Stimulated activated CD4-positive, alpha-beta T cell treated with anti-CD3 and anti-CD28 coated beads, TNF-alpha, amount 100 ng/mL, for 4 hours (primary cell): ENCODE measurements around the gene ADARB1.

Source experiments
- DNase-seq, 3 experiments: peaks; one replicate each; pipeline ENCODE4 v3.0.0-alpha.2; 2020; ENCODE audit warnings: low read depth in 3 of 3

The ADARB1 gene

DNA sequence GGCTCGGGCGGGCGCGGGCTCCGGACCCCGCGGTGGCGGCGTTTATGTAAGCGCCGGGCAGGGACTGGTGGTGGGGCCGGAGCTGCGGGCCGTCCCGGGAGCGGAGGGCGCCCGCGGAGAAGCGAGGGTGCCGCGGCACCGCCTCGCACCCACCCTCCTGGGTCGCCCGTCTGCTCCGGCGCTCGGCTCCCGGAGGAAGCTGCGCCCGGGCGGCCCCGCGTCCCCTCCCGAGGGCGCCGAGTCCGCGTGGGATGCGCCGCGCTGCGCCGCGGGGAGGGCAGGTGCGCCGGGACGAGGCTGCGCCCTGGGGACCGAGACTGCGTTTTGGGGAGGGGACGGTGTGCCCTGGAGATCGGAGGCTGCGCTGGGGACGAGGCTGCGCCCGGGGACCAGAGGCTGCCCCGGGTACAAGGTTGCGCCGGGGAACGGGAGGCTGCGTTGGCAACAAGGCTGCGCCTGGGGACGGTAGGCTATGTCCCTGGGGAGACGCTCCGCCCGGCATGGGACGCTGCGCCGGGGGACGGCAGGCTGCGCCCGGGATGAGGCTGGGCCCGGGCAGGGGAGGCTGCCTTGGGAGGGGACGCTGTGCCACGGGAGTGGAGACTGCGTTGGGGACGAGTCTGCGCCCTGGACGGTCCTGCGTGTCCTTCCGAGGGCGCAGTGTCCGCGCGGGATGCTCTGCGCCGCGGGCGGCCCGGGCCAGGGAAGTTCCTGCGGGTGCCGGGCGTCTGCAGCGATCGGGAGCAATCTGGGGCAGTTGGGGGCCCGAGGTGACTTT lies 627 bp downstream of the ADARB1 start:
- DNase-seq: peak in 2 of 3 experiments; percentile 16 to 23

DNA sequence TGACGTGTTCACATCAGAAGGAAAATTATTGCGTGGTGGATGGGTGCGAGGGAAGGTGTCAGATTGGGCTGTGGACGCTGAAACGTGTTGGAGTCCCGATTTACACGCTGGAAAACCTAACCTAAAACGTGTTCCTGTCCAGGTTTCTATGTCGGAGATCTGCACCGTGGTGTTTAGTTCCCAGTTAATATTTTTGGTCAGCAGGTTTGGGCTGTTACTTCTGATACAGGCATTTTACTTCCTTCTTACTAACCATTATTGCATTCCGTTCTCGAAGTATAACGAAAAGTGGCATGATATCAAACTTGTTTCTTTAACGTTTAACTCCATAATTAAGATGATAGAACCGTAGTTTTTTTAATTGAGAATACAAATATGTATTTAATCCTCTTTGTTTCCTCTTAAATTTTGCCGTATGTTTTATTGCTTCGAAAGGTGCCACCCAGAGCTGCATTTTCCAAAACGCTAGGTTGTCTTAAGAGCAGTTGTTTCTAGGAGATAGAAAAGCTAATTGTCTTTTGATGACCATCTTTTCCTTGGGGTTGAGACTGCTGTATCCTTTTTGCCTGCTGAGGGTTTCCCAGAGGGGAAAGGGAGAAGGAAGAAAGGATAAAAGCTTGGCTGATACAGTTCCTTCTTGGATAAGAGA lies 1.3 kb downstream of the ADARB1 start:
- no peak for DNase-seq

DNA sequence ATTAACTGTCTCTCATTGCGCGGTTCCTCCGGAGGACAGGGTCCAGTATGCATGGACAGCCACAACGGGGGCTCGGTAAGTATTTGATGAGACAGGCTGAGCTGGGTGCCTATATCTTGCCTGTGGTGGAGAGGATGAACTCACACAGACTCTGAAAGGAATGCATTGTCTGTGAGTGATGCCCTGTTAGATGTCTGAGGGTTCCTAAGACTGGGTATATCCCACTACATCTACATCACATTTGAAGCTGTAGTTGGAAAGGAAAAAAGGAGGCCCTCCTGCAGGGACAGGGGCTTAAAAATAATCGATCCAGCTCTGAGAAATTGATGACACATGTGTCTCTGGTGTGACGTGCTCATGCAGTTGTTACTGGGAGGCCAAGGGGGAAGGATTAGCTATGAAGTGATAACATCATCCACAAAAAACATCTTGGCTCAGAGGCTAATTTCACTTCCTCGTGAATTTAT lies 1.9 kb downstream of the ADARB1 start:
- no peak for DNase-seq

DNA sequence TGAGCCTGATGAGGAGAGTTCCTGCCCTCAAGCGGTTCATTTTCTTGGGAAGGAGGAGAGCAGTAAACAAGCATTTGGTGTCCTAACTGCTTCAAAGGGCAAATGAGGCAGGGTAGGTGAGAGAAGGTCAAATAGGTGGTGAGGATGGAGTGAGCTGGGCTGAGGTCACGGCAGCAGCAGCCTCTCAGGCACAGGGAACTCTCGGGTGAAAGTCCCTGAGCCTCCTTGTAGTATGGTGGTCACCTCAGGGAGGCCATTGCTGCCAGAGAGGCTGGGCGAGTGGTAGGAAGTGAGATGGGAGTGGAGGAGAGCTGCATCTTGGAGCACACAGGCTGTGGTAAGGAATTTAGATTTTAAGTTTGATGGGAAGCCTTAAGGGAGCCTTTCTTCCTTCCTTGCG lies 4.0 kb downstream of the ADARB1 start:
- no peak for DNase-seq

DNA sequence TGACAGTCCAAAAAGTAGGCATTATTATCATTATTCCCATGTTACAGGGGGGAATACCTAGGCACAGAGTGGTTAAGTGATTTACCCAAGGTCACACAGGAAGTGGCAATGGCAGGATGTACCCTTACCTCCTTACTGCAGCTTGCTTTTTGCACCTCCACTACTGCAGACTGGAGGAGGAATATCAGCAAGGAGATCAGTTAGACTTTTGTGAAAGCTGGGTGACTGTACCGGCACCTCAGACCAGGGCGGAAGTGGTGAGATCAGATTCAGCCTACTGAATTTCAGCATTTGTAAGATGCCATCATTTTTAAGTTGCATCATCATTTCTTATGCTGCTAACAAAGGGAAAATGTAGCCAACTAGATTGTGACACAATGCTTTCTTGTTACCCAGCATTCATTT lies 4.5 kb downstream of the ADARB1 start:
- DNase-seq: peak; percentile 27 to 68 (median 45)

DNA sequence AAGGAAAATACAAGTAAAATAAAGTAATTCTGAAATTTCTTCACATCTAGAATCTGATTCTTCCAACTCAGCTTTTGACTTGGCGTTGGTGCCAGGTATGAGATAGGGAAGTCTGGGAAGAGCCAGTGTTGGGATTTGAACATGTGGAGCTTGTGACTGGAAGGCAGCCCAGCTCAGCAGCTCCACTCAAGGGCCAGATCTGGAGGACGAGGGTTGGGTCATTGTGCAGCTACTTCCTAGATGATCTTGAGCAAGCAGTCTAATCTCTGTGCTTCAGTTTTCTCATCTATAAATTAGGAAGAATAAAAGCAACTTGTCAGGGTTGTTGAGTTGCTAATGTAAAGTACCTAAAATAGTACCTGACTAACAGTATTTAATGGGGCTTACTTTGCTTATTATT lies 5.0 kb downstream of the ADARB1 start:
- DNase-seq: no peak

DNA sequence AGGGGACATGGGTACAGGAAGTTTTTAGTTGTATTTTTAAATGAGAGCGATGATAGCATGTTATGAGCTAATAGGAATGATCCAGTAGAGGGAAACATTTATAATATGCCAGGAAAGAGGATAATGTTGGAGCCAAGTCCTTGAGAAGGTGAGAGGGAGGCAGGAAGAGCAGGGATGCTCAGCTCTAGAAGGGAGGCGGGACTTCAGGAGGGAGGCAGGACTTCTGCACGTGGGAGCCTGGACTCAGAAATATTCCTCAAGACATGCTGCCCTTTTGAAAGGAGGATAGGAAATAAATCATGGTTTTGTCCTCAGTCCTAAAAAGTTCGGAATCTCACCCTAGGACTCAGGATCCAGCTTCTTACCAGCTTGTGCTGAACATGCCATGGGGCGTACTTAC lies 5.9 kb downstream of the ADARB1 start:
- no peak for DNase-seq

DNA sequence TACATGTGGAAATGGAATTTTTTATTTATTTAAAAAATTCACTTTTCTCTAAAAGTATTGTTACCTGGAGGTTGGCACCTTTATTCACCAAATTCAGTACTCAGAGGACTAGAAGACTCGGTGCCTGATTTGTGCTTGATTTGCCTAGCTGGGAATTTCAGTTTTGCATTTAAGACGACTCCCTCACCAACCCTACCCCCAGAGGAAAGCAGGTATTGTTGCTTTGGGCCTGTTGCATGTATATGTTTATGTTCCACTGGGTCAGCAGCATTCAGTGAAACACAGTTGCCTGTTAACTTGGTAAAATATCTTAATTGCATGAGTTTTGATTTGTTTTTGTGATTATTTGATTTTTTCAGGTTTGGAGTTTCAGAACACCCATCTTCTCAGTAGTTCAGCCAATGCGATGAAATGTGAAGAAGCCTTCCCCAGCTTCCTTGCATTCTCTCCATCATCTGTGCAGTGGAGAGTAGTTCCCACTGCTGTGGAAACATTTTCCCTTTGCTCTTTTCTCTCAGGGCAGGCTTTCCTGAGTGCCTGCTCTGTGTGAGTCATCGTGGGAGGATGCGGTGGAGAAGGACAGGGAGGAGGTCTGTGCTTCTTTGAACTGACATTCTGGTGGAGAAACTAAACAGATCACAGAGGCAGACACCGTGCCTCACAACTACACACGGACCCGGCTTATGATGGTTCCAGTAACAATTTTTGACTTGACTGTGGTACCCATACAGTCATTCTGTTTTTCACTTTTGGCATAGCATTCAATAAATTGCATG lies 6.4 kb downstream of the ADARB1 start:
- no peak for DNase-seq

DNA sequence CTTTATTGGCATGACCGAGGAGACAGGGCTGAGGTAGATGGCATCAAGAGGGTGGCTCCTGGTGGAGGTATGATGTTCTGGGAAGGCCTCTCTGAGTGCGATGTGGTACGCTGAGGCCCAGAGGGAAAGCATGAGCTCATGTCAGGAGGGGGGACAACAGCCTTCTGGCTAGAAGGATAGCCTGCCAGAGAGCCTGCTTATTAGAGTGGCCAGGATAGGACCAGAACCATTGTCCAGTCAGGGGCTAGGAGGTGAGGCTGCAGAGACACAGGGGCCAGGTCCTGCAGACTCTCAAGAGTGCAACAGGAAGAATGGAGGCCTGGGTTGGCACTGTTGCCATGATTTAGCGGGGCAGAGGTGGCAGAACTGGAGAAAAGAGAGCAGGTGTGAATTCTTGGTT lies 7.3 kb downstream of the ADARB1 start:
- DNase-seq: no peak

DNA sequence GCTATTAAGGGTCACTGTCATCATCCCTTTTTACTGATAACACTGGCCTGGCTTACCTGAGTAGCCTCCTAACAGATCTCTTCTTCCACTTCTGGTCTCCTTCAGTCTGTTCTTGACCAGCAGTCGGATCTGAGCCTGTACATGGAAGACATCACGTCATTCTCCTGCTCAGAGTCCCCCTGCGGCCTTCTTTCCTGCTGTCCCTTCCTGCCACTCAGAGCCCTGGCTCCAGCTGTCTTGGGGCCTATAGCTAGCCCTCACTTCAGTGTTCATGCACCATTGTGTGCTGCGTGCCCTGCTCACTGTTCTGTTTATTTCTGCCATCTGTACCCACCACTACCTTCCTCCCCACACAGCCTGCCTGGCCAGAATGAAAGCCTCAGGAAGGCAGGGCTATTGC lies 8.4 kb downstream of the ADARB1 start:
- DNase-seq: no peak

DNA sequence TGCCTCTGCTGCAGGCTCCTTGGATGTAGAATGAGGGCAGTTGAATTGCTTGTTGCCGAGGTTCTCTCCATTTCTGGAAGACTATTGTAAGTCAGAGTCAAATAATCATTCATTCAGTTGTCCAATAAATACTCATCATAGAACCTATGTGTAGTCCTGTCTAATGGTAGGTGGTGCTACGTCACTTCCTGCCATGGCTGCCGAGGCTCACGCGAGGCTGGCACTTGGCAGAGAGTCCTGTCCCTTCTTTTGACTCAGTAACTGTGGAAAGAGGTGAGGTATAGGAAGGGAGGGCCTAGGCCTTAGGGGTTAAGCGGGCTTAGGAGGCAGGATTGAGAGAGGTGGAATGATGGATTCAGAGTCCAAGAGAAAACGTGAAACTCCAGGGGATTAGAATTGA lies 9.7 kb downstream of the ADARB1 start:
- no peak for DNase-seq

DNA sequence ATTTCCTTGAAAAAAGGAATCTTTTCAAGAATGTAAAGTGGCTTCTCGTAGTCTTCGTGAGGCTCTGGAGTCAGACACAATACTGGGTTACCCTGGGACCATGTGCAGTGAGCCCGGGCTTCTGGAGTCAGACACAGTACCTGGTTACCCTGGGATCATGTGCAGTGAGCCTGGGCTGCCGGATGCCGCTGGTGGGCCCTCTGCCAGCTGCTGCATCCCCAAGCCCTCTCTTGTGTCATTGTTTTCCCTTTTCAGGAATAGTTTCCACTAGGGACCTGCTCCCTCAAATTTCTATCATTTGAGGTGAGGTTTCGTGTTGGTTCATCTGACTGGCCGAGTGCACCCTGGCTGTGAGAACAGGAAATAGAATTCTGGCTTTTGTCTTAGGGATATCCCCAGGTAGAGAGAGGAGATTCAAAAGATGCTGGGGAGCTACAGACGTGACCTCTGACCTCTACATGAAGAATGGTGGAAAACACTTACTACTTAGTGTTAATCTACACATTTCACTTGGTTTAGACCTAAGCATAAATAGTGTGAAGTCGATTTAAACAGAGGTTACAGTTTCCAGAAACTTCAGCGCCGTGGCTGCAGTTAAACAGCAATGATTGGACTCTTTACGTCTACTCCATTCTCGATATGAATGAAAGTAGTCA lies 10.6 kb downstream of the ADARB1 start:
- DNase-seq: no peak

DNA sequence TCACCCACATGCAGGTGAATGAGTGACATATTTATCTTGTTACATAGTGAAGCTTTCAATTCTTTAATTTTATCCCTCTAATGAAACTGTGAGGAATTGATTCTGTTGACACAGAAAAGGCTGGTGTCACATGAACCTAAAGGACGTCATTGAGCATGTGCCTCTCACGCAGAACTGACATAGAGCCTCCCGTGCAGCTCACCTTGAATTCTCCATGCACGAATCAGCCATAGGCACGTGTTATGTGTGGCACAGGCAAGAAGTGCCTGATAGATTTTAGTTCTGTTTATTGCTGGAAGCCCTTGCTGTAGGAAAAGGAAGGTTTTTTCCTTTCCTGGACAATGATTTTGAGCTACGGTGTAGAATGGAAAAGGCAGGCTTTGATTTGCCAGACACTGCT lies 11.3 kb downstream of the ADARB1 start:
- DNase-seq: no peak

DNA sequence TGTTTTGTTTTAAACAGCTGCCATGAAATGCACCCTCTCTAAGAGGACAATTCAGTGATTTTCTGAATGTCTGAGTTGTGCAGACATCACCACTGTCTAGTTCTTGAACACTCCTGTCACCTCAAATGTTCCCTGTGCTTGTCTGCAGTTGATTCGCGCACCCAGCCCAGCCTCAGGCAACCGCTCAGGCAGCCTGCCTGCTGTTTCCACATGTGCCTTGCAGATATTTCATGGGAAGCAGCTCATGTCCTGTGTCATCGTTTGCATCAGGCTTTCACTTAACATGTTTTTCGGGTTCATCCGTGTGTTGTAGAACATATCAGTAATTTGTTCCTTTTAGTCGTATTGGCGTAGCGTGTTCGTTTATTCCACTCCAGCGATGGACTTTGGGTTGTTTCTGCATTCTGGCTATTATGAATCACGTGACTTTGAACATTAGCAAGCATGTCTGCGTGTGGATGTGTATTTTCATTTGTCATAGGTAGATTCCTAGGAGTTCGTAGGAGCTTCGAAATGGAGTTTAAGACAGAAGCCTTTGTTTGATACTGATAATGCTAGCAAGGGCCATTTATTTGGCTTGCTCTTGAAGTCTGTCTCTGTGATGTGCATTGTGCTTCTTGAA lies 12.1 kb downstream of the ADARB1 start:
- no peak for DNase-seq

DNA sequence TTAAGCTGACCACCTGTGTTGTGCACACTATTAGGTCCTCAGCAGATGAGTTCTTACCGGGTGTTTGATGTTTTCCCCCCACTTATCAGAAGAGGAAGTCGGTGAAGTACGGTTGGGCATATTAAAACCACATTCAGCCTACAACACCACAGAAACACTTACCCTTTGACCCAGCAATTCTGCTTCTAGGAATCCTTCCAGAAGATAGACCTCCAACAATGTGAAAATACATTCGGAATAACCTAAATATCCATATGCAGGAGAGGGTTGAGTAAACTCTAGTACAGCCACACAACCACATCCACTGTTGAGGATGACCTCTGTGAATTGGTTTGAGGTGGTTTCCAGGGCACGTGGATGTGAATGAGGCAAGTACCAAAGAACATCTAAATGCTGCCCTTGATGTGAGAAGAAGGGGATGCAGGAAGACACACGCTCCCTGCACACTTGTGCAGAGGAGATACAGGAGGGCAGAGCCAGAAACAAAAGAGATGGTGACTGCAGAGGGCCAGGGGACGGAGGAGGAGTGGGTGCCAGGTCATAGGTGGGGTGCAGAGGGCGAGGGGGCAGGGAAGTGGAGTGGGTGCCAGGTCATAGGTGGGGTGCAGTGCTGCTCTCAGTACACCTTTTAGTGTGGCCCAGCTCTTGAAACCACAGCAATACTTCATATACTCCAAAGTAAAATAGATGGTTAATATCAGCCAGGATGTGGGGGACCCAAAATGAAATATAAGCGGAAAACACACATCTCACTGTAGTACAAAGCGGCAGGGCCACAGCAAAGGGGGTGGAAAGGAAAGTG lies 12.8 kb downstream of the ADARB1 start:
- DNase-seq: no peak

DNA sequence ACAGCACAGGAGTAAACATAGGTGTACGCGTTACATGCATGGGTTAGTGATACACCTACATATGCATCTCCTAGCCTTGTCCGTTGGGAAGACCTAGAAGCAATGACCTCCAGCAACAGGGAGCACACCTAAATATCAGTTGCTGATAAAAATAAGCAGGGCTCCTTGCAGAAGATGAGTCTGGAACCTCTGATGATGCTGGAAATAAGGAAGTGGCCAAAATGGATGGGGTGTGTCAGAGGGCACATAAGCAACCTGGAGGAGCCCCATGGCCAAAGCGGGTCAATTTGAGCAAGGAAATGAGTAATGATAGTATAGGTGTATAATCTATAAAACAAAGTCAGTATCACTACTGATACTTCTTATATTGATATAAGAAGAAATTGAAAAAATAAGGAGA lies 13.7 kb downstream of the ADARB1 start:
- DNase-seq: no peak

DNA sequence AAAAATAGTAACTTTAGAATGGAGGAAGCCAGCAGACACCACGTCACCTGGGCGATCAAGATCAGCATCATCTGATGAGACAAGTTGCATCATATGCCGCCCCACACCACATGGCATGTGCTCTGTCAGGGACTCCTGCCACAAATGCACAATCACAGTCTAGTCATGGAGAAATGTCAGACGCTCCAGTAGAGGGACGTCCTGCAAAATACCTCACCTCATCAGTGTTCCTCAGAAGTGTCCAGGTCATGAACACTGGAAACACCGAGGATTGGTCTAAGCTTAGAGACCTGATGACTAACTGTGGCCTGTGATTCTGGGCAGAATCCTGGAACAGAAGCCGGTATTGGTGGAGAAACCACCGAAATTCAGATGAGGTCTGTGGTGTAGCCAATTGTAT lies 14.3 kb downstream of the ADARB1 start:
- DNase-seq: no peak

DNA sequence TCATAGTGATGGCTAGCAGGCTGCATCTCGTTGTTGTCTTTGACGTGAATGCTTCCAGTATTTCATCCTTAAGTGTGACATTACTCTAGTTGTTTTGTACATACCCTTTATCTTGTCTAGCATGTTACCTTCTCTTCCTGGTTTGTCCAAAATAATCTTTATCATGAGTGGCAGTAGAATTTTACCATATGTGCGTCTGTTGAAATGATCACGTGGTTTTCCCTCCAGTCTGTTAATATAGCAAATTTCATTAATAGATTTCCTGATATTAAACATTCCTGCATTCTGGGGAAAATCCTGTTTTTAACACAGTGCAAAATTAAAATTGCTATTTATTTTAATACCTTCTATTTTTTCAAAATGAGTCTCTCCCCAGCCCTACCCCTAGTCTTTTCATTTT lies 15.6 kb downstream of the ADARB1 start:
- DNase-seq: no peak

DNA sequence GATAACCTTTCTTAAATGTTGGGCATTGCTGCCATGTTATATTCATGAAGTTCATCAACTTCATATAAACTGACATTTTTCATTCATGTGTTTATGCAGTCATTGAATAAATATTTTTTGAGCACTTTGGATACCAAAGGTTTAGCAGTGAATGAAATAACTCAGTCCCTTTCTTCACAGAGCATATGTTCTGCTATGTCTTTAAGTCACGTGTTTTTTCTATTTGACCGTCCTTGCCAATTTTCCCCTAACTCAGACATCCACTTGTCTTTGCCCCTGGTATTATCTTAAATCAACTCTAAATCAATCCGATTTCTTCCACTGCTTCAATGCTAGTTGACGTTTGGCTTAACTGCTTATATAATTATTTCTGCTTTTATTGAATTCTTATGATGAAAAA lies 16.6 kb downstream of the ADARB1 start:
- no peak for DNase-seq

DNA sequence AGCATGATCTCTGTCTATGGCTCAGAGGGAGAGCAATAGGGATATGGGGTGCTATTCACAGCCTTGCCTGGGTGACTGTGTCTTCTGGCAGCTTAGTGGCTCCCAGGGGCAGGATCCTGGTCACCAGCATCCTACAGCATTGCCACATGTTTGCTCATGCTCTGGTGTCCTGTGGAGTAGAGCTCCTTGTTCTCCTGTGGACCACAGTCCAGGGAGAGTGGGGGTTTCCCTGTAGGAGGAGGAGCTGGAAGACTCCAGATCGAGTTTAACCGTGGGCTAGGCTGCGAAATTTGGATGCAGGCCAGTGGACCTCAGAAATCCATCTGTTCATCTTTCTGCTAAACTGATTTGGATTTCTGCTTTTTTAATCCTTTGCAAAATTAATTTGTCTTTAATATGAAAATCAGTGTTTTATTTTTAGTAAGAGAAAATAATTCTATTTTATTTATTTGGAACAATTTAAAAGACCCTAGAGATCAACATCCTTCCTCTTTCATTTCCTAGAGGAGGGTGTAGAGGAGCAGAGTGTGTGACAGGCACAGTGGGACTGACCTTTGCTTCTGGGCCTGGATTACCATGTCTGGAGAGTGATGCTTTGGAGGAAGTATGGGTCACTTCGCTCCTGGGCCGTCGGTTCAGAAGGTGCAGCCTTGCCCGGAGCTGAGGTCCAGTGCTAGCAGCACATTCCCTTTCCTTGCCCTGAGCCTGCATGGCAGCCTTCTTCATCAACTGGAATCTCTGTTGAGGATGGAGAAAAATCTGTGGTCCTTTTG lies 17.4 kb downstream of the ADARB1 start:
- no peak for DNase-seq
